Keratinocyte (primary cell): Measurements from ENCODE around the gene RIT1. TPM values are rescaled to one million over a fixed set of nuclear protein-coding genes. Genes with fewer than 3 reads are reported as not detected.

Source experiments
- DNase-seq: peaks from one replicate; pipeline ENCODE4 v3.0.0-alpha.2; 2011; ENCODE audit warnings: low read depth, missing footprints, low spot score
- FAIRE-seq: peaks from 2 replicates; lab custom pipeline; 2011; peaks lifted over from hg19 to GRCh38; lab: Jason Lieb, UNC
- H2AFZ ChIP-seq: 2 replicates; pipeline ENCODE4 v1.6.0; 2012; ENCODE audit warnings: low read length, control low read depth, inconsistent platforms; ENCODE audit not compliant: control insufficient read depth
- H3K27ac ChIP-seq: 2 replicates; pipeline ENCODE4 v1.5.1; 2011; ENCODE audit warnings: low read length; ENCODE audit not compliant: control insufficient read depth, insufficient read depth
- H3K27me3 ChIP-seq: 3 replicates; pipeline ENCODE4 v1.6.0; 2011; ENCODE audit warnings: low read length; ENCODE audit not compliant: control insufficient read depth, insufficient read depth; ENCODE audit errors: extremely low read depth
- H3K36me3 ChIP-seq, 2 experiments: 2 replicates in 1 of 2; 3 replicates in 1 of 2; pipeline ENCODE4 v1.5.1; 2011; ENCODE audit warnings: low read length in 2 of 2, mild to moderate bottlenecking in 1 of 2; ENCODE audit not compliant: control insufficient read depth in 2 of 2, insufficient read depth in 2 of 2; ENCODE audit errors: extremely low read depth in 1 of 2
- H3K4me1 ChIP-seq: 3 replicates; pipeline ENCODE4 v1.5.1; 2011; ENCODE audit warnings: low read length; ENCODE audit not compliant: control insufficient read depth, insufficient read depth; ENCODE audit errors: extremely low read depth
- H3K4me2 ChIP-seq: 3 replicates; pipeline ENCODE4 v1.6.0; 2011; ENCODE audit warnings: low read depth, low read length; ENCODE audit not compliant: control insufficient read depth, insufficient read depth; ENCODE audit errors: extremely low read depth
- H3K4me3 ChIP-seq, 3 experiments: fragments of 200-600 bp in 1 of 3; sonication (generic) in 1 of 3; 2 replicates in 2 of 3; 3 replicates in 1 of 3; pipeline ENCODE4 v1.5.1; 2011 to 2016; ENCODE audit warnings: low read length in 3 of 3, mild to moderate bottlenecking in 3 of 3, control low read depth in 2 of 3, inconsistent platforms in 1 of 3, low read depth in 1 of 3, mixed read lengths in 1 of 3, mixed run types in 1 of 3, moderate library complexity in 1 of 3; ENCODE audit not compliant: control insufficient read depth in 2 of 3, insufficient read depth in 2 of 3; ENCODE audit errors: extremely low read depth in 1 of 3
- H3K79me2 ChIP-seq: 2 replicates; pipeline ENCODE4 v1.6.0; 2012; ENCODE audit warnings: low read length; ENCODE audit not compliant: control insufficient read depth, insufficient read depth
- H3K9ac ChIP-seq: 3 replicates; pipeline ENCODE4 v1.6.0; 2011; ENCODE audit warnings: low read length; ENCODE audit not compliant: control insufficient read depth, insufficient read depth; ENCODE audit errors: extremely low read depth
- H3K9me1 ChIP-seq: 3 replicates; pipeline ENCODE4 v1.6.0; 2011; ENCODE audit warnings: low read length; ENCODE audit not compliant: control insufficient read depth, insufficient read depth; ENCODE audit errors: extremely low read depth
- H3K9me3 ChIP-seq: 2 replicates; pipeline ENCODE4 v1.5.1; 2012; ENCODE audit warnings: low read depth, low read length; ENCODE audit not compliant: control insufficient read depth
- H4K20me1 ChIP-seq: 3 replicates; pipeline ENCODE4 v1.6.0; 2011; ENCODE audit warnings: low read length; ENCODE audit not compliant: control insufficient read depth, insufficient read depth; ENCODE audit errors: extremely low read depth
- CTCF ChIP-seq, 3 experiments: IDR thresholded peaks in 1 of 3; conservative IDR thresholded peaks in 1 of 3; optimal IDR thresholded peaks in 1 of 3; 2 replicates in 2 of 3; 3 replicates in 1 of 3; pipeline versions ENCODE3 to v1.5.1; 2011; ENCODE audit warnings: low read length in 3 of 3, mild to moderate bottlenecking in 3 of 3, moderate library complexity in 2 of 3, control low read depth in 1 of 3, inconsistent platforms in 1 of 3; ENCODE audit not compliant: insufficient read depth in 2 of 3; ENCODE audit errors: extremely low read depth in 1 of 3
- EZH2 ChIP-seq: IDR thresholded peaks from one replicate; pipeline ENCODE4 v1.6.1; 2012; ENCODE audit warnings: inconsistent platforms, mild to moderate bottlenecking, low read length, moderate library complexity
- dilution Hi-C: fragments of 300-500 bp; cut with MboI; formaldehyde crosslinking; loops from one replicate; pipeline ENCODE4 v1.7.0; 2020; ENCODE audit warnings: low sequenced_read_pairs; ENCODE audit not compliant: extremely low pct_ligation_motif_present
- polyA minus RNA-seq, 3 experiments: library from RNA; depleted of rRNA, polyadenylated mRNA; stranded (reverse); fragments of >200 nt; gene quantifications; 1 replicate in 1 of 3; 2 replicates in 1 of 3; 3 replicates in 1 of 3; pipeline ENCODE4 v1.2.3, GENCODE V29; 2011
- polyA plus RNA-seq, 5 experiments: library from polyadenylated mRNA; depleted of rRNA in 3 of 5; stranded (reverse) in 3 of 5; stranded (forward) in 1 of 5; unstranded in 1 of 5; fragments of >200 nt; gene quantifications; 1 replicate in 1 of 5; 2 replicates in 3 of 5; 3 replicates in 1 of 5; pipeline versions ENCODE4 v1.2.1 to v1.2.3, GENCODE V29; 2011 to 2012; ENCODE audit warnings: missing spikeins in 2 of 5, low read depth in 1 of 5, low replicate concordance in 1 of 5

The RIT1 gene, protein sequence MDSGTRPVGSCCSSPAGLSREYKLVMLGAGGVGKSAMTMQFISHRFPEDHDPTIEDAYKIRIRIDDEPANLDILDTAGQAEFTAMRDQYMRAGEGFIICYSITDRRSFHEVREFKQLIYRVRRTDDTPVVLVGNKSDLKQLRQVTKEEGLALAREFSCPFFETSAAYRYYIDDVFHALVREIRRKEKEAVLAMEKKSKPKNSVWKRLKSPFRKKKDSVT
- 27.1 to 33.5 TPM (median 28.7 TPM) in 3 replicates for polyA plus RNA-seq
- polyA plus RNA-seq (2011; ENCODE audit: low read depth), result 31.3 TPM
- 19.5 and 30.5 TPM in 2 replicates for polyA plus RNA-seq (2011; cell fraction: cytosol; rRNA removed)
- polyA plus RNA-seq (2011; cell fraction: nucleus; rRNA removed), result 27.9 and 37.2 TPM in 2 replicates
- polyA plus RNA-seq (2012; ENCODE audit: low replicate concordance), result 15.7 and 25.3 TPM in 2 replicates
- 14.7 to 57.6 TPM (median 34.9 TPM) in 3 replicates for polyA minus RNA-seq
- 21.5 TPM for polyA minus RNA-seq (2011; cell fraction: cytosol; rRNA and poly(A)+ RNA removed)
- 10.7 and 29.2 TPM in 2 replicates for polyA minus RNA-seq (2011; cell fraction: nucleus; rRNA and poly(A)+ RNA removed)

DNA sequence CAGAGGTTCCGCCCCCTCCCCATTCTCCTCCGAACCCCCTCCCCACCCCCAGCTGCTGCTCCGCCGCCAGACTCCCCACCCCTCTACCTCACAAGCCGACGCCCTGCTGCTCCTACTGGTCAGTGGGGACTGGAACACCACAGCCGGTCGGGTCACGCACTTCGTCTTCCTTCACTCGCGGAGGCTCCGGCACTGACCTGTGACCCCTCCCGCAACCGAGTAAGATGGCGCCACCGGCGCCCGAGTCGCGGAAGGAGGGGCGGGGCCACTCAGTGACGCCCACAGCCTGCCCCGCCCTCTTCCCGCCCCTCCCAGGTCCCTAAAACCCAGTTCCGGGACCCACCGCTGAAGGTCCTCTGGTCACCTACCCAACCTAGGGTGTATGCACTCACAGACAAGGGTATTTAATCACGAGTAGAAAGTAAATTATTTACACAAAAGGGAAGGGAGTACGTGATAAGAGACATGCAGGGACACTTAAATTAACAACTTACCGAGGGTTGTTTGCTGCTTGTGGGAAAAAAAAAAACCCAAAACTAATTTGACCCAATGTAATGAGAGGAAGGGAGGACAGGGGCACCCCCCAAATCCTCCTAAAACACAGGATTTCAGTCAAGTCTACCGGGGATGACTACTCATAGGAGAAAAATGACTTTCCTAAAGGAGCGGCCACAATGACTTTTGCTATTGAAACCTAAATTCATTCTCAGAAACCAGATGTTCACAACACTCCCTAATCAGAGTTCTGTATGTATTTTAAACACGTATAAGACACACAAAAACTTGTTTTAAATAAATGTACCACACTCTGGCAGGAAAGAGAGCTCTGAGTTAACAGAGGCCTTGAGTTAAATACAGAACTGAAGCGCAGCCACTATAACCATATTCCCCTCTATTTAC lies at the start of gene RIT1:
RIT1 (minus strand) TSS at position 194 of the 900 bp plus-strand sequence. CDS start 588 bp downstream, outside the sequence.
- no peak for FAIRE-seq

More for the DNA sequence above, at the start of gene RIT1:
- DNase-seq, result no peak
- peaks cover 7% of the 10 kb centered on the region for H3K79me2 ChIP-seq
- H3K27me3 ChIP-seq, result no peaks in the 10 kb centered on the region
- TF ChIP-seq CTCF (optimal IDR thresholded peaks at IDR 0.05 in 1 of 3, IDR thresholded peaks at IDR 0.05 in 1 of 3, conservative IDR thresholded peaks at IDR 0.05 in 1 of 3; ENCODE audit: extremely low read depth in 1 of 3, insufficient read depth in 2 of 3, low read length in 3 of 3), result no peak
- TF ChIP-seq EZH2, result no peak
- H3K4me1 ChIP-seq, result peaks cover 18% of the 10 kb centered on the region
- H3K9me1 ChIP-seq, result no peaks in the 10 kb centered on the region
- H3K27ac ChIP-seq, result peak within 1 kb of the TSS; percentile 70
- peak within 1 kb of the TSS; percentile 74 for H3K9ac ChIP-seq
- peak within 1 kb of the TSS; percentile 69 to 86 (median 71) for H3K4me3 ChIP-seq
- dilution Hi-C loops, result no loop called here
- no peaks in the 10 kb centered on the region for H3K9me3 ChIP-seq
- peak within 1 kb of the TSS; percentile 59 for H2AFZ ChIP-seq
- peaks cover 12 to 17% of the 10 kb centered on the region in 2 experiments for H3K36me3 ChIP-seq
- no peaks in the 10 kb centered on the region for H4K20me1 ChIP-seq
- H3K4me2 ChIP-seq, result peak within 1 kb of the TSS; percentile 95
